Activated T-helper 1 cell treated with anti-CD3 and anti-CD28 coated beads, Interleukin-2, amount 50 U/mL, for 16 hours (primary cell): Measurements from ENCODE around the gene IGSF8.

Experiments used
- DNase-seq, 2 donors: peaks; one replicate each; pipeline ENCODE4 v3.0.0-alpha.2; 2020; ENCODE audit warnings: low read depth in 1 of 2, low spot score in 1 of 2

The IGSF8 gene

GRCh38 chr1:160089883-160090282 is 8.5 kb downstream of the IGSF8 start:
- no peak for DNase-seq

GRCh38 chr1:160087118-160087662 is 11.2 kb downstream of the IGSF8 start:
- DNase-seq: no peak

- DNase-seq: no peak
These were observed 11.9 kb downstream of the IGSF8 start for GRCh38 chr1:160086456-160086892.

- DNase-seq: peak; percentile 58 to 63
These were observed 12.5 kb downstream of the IGSF8 start for GRCh38 chr1:160085686-160086455.

GRCh38 chr1:160084771-160085321 is 13.6 kb downstream of the IGSF8 start:
- DNase-seq: no peak

GRCh38 chr1:160083968-160084770 is 14.2 kb downstream of the IGSF8 start:
- DNase-seq: peak; percentile 60 to 67

- no peak for DNase-seq
These were observed 15.5 kb downstream of the IGSF8 start for GRCh38 chr1:160082926-160083325.

GRCh38 chr1:160082487-160082886 is 15.9 kb downstream of the IGSF8 start:
- no peak for DNase-seq

- DNase-seq: no peak
These were observed 17.0 kb downstream of the IGSF8 start, which contains the start of gene KCNJ9 for GRCh38 chr1:160081261-160081936. TSS of gene KCNJ9 (plus strand) at chr1:160081538. CDS start at chr1:160084031, 2,493 bp downstream.

- no peak for DNase-seq
These were observed 17.9 kb downstream of the IGSF8 start for GRCh38 chr1:160080381-160081100.

GRCh38 chr1:160079448-160079847 is 19.0 kb downstream of the IGSF8 start:
- no peak for DNase-seq

GRCh38 chr1:160078512-160079195 is 19.8 kb downstream of the IGSF8 start:
- DNase-seq: no peak

GRCh38 chr1:160077486-160077885 is 20.9 kb downstream of the IGSF8 start:
- DNase-seq: no peak

- DNase-seq: no peak
These were observed 22.1 kb downstream of the IGSF8 start for GRCh38 chr1:160076295-160076694.

- DNase-seq: no peak
These were observed 22.6 kb downstream of the IGSF8 start for GRCh38 chr1:160075836-160076235.

- DNase-seq: no peak
These were observed 23.6 kb downstream of the IGSF8 start for GRCh38 chr1:160074865-160075264.

GRCh38 chr1:160071289-160071688 is 27.1 kb downstream of the IGSF8 start:
- DNase-seq: no peak

GRCh38 chr1:160070243-160071163 is 27.9 kb downstream of the IGSF8 start:
- DNase-seq: peak; percentile 39 to 45
